T follicular helper cell (primary cell): ENCODE measurements around the gene ABCA13.

Source experiments
- DNase-seq: peaks from one replicate; pipeline ENCODE4 v3.0.0-alpha.2; 2020; ENCODE audit warnings: low read depth

ABCA13 gene

DNA sequence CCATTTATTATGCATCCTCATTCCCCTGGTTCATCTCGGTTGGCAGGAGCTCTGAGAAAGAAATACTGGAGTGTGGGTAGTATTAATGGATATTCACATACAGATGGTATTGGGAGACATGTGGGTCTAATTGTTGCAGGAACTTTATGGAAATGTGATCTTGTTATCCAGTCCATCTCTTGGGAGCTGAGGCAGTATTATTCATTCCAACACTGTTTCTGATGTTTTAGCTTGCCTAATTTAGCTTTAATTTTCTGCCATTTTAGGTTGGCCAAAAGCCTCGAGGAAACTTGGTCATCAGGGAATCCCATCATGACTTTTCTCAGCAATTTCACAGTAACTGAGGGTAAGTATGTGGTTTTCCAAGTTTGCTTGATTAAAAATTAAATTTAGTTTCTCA, 125.7 kb downstream of the ABCA13 start:
- DNase-seq = no peak

DNA sequence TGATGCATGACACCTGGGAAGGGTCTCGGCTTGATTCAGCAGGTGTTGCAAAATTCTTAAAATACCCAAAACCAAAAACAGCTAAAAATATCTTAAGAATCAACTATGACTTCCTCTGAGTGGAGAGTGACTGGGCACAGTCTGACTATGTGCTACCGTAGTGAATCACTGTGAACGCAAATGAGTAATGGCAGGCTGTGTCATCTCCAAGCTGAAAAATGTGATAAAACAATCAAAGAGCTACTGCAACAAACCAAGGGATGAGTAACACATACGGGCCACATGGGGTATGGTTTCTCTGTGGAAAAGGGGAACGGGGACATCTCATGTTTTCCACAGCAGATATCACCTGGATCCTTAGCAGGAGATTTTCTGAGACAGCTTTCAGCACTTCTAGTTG, 127.5 kb downstream of the ABCA13 start:
- no peak for DNase-seq

DNA sequence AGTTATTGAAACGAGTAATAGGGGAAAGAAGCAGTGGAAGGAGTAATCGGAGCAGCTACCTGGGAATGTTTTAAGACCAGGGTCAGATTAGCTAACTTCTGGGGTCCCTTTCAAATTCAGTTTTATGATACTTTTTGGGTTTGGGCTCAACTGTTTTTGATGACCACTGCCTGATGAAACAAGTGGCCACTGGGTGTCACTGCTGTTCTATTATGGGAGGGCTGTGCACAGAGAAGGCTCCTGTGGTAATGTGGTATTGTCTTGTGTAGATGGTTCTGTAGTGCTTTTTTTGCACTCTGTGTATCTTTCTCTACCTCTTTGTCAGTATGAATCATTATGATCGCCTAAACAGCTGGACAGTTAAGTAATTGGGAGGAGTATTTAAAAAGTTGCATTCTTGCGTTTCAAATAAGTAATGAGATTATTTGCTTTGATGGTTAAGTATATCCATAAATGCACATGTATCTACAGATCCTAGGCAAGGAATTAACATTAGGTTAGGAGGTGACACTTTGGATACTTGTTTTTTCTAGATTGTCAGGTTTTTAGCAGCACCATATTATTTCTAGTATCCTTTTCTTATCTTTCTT, 128.4 kb downstream of the ABCA13 start:
- DNase-seq = no peak

DNA sequence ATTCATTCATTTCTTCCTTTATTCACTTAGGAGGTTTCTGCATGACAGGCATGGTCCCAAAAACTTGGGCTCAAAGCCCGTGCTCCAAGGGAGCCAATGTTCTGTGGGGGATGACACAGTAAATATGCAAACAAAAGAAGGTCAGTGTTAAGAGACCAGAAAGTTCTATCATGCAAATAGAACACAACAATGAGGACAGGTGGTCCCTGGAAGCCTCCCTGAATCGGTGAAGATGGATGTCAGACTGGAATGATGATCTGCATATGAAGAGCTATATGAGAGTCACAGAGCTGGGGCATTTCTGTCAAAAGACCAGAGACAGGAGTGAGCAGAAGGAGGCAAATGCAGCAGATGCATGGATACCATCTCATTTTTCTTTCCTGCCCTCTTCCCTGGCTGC, 129.0 kb downstream of the ABCA13 start:
- DNase-seq = no peak

DNA sequence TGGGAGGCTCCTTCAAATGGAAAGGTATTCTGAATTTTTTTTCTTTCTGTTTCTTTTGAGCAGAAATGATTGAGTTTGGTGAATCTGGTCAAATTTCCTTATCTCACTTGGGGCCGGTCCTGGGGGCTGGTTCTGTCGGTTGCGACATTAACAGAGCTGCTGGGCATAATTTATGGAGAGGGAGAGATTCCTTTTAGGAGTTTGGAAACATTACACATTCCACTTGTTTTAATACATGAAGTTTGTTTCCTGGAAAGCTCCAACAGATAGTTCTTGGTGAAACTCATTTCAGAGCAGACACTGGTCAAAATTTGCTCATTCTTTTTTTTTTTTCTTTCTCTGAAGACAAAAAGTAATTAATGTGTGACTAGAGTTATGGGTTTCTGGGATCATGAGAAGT, 129.9 kb downstream of the ABCA13 start:
- no peak for DNase-seq

DNA sequence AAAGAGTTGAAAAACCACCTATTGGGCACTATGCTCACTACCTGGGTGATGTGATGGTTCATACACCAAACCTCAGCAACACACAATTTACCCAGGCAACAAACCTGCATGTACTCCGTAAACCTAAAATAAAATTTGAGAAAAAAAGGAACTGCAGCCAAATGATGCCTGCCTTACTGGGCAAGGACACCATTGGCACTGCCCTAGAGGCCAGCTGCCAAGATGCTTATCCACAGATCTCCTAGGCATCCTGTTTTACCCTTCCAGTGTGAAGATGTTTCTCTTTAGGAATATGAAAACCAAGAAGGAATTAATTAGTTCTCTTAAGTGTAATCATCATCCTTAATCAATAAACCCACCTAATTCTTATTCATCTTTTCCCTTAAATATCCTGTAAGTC, 133.4 kb downstream of the ABCA13 start:
- DNase-seq = no peak

DNA sequence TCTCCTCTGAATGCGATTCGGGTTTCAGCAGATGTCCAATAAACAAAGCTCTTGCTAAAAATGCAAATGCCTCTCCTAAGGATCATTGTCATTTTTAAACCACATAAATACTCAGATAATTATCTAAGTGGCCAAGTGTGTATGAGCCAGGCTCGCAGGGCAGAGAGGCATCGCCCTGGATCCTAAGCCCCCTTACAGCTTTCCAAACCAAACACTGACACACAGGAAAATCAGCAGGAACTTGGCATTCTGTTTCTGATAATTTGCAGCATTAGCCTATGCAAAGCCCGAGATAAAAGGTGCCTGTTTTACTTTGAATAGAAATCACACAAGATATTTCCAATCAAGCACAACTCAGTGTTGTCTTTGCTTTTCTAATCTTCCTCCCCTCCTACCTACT, 134.4 kb downstream of the ABCA13 start:
- DNase-seq = no peak

DNA sequence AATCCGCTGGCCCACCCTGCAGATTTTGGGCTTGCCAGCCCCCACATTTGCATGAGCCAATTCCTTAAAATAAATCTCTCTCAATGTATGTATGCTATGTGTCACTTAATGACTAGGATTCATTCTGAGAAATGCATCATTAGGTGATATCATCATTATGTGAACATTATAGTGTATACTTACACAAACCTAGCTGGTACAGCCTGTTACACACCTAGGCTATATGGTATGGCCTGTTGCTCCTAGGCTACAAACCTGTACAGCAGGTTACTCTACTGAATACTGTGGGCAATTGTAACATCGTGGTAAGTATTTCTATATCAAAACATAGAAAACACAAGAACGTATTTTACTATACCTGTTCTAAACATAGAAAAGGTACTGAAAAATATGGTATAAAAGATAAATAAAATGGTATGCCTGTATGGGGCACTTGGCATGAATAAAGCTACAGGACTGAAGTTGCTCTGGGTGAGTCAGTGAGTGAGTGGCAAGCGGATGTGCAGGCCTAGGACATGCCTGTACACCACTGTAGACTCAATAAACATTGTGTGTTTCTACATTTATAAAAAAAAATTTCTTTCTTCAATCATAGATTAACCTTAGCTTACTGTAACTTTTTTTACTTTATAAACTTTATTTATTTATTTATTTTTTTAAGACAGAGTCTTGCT, 135.9 kb downstream of the ABCA13 start:
- no peak for DNase-seq

DNA sequence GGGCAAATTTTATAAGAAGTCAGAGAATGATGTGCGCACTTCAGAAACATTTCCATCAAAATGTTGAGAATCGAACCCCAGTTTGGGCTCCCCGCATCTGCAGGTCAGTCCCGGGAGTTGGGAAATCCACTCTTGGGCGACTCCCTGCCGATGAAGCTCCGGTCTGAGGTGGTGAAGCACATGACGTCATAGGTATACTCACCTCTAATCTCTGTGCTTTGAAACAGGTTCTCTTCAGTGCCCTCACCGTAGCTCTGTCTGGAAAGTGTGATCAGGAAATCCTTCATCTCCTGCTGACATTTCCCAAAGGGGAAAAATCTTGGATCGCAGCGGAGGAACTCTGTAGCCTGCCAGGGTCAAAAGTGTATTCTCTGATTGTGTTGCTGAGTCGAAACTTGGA, 138.5 kb downstream of the ABCA13 start:
- DNase-seq = no peak

DNA sequence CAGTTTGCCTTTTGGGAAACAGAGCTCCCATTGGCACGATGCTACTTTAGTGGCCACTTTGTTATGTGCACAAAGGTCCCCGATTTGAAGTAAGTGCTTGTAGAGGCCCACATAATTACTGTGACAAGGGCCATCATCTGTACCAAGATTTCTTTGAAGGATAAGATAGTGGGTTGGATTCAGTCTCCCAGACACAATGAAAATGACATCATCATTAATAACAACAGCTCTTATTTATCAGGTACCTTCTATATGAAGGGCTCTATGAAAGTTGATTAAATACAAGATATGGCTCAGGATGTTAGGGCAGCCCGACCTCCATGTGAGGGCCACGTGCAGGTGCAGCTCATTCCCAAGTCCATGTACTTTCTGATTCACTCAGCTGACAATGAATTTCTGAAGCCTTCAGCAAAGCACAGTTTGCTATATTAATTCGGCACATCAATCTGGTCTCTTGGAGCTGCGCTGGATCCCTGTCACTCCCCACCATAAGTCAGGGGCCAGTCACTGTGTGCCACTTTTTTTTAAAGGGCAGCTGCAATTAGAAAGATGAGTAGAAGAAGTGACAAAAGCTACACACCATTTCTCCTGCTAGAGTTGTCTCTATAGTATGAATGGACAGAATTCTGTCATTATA, 140.3 kb downstream of the ABCA13 start:
- DNase-seq = no peak

DNA sequence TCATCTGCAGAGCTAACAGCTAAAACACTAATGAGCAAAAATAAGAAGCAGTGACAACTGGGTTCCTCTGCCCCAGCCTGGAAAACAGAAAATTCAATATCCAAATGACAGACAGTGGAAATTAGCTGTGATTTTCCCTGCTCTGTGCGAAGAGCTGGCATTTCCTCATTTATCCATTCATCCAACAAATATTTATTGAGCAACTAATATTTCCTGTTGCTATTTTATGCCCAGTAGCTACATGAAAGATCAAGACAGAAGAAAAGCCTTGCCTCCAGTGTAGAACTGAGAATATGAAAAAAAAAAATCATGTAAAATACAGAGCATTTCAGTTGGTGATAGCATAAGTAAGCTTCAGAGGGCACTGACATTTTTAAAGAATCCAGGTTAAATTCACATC, 140.9 kb downstream of the ABCA13 start:
- DNase-seq = no peak

DNA sequence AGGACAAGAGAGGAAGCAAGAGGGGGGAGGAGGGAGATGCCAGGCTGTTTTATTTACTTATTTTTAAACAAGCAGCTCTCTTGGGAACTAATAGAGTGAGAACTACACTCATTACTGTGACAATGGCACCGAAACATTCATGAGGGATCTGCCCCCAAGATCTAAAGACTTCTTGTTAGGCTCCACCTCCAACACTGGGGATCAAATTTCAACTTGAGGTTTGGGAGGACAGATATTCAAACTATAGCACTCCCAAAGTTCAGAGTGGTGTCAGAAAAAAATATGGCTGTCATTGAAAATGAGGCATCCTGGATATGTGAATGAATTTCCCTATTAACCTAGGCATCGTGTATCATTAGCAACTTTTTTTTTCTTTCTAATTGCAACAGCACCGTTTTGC, 145.5 kb downstream of the ABCA13 start:
- DNase-seq = no peak

DNA sequence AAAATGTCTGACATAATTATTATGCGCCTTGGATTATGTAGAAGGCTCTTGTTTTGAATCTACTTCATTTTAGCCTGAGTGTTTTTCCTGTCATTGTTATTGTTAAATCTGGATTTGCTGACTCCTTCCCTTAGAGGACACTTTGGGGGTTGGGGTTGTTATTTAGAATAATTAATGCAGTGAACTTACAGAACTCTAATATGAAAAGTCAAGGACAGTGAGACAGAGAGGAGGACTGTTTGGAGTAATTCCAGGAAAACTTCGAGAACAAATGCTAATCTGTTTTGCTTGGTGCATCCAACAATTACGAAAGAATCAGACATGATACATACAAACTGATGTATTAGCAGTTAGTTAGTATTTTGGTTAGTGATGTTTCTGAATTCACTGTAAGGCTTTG, 146.1 kb downstream of the ABCA13 start:
- DNase-seq = no peak

DNA sequence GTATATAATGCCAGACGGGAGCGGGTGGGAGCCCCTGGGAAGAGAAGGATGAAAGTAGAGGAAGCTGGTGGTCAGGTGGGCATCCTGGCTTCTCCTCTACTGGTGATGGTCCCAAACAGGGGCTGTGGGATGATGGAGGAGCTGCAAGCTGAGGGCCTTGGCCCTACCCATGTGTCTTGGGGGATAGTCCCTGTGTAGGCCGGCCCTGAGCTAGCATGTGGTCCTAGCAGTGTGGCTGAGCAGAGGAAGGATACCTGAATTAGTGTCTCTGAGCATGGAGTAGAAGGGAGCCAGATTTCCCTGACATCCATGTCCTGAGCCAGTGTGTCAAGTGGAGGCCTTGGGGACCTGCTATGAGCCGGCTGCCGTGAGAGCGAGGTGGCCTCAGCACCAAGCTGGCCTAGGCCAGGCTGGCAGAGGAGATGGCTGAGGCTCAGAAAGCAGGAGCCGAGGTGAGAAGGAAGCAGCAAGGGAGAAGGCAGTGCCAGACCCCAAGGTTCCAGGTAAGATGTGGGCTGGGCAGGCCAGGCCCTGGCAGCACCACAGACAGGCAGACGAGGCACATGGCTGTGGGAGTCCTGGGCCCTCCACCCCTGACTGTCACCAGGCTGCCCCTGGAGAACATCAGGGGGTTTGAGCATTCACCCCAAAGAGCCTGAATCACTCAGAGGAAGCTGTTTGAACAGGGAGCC, 150.2 kb downstream of the ABCA13 start:
- no peak for DNase-seq

DNA sequence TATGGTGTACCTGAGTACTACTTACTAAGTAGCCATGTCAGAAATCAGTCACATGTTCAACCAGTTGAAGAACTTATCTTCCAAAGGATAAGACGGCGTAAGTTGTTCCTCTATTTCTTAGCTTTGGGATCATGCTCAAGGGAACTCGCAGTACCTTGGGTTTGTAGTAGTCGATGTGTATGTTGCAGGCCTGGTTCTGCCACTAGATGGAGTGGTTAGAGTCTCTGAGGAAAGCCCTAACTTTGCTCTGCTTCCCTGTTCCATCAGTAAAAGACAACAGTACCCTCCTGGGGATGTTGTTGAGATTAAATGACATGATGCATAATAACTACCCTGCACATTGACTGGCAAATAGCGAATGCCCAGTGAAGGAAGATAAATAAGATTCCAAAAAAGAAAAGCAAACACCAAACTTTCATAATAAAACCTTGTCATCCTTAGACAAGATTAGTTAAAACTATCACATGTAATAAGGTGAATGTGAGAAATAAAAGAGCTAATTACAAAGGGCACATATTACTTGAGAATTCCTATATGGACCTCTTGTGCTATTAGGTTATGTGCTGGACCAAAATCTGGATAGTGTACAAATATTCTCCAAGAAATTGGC, 165.9 kb downstream of the ABCA13 start:
- DNase-seq = no peak

DNA sequence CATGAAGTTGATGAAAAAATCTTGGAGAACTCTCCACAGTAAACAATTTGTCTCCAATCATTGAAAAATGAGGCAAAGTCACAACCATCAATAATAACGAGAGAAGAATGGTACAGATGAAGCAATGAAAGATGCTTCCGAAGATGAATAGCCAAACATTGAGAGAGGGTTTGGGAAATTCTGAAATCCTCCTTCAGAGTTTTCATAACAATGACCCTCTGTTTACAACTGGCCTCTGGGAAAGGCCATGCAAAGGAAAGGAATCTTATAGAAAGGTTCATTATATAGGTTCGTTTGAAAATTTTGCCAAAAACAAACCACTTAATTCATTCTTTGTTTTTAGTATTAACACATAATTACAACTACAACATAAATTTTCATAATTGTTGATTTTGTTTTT, 166.5 kb downstream of the ABCA13 start:
- no peak for DNase-seq

DNA sequence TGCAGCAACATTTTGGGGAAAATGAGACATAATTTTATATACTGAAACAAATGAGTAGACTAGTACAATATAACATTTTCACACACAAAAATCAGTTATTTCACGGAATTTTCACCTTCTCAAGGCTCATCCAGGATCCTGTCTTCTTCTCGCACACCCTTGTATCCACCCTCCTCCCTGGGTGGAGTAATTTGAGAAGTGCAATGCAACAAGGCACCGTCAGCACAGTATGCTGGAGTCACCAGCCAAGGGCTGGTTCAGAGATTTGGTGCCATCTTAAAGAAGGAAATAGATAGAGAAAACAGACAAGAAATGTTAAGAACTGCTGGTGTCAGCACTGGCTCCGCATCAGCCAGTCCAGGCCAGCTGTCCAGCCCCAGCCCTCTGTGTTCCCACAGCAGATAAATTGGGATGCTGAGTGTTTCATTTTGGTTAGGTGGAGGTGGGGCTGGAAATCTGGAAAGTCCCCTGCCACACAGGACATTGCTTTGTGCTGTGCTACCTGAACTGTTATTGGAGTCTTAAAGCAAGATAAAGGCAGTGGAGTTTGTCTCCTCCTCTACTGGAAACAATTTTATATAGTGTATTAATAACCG, 176.1 kb downstream of the ABCA13 start:
- DNase-seq = no peak

DNA sequence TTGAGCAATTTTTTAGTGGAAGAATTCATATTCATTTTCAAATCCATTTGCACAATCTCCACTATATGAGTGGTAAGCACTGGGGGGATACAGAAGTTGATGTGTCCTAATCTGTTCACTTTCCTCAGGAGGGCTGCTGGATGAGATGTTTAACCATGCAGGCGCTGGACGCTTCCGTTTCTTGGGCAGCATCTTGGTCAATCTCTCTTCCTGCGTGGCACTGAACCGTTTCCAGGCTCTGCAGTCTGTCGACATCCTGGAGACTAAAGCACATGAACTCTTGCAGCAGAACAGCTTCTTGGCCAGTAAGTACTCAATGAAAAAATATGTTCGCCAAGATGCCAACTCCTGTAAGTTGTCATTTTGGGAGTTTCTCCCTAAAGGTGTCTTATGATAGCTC, 179.3 kb downstream of the ABCA13 start:
- DNase-seq = no peak

DNA sequence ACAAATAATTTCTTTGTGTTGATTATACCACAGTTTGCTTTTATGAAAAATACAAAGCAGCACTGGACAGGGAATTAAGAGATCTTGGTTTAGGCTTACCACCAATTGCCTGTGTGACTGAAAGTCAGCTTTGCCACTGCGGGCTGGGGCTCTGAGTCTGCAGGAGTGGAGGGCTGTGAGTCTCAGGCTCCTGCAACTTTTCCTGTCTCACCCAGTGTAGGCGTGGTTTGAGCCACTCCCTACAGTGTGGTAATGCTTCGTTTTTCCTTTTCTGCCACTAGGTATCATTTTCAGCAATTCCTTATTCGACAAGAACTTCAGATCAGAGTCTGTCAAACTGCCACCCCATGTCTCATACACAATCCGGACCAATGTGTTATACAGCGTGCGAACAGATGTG, 180.6 kb downstream of the ABCA13 start:
- no peak for DNase-seq

DNA sequence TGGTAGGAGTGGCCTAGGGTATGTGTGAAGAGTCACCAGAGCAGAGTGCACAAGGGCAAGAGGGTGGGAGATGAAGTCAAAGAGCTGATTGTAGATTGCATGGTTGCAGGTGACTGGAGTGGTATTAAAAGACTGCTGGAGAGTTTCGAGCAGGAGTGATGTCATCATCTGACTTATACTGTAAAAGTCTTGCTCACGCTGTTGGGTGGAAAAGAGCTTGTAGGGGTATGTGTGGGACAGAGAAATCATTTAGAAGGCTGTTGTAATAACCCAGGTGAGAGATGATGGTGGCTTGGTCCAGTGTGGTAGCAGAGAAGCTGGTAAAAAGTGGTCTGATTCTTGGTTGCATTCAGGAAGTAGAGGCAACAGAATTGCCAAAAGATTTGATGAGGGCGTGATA, 184.1 kb downstream of the ABCA13 start:
- DNase-seq = no peak

DNA sequence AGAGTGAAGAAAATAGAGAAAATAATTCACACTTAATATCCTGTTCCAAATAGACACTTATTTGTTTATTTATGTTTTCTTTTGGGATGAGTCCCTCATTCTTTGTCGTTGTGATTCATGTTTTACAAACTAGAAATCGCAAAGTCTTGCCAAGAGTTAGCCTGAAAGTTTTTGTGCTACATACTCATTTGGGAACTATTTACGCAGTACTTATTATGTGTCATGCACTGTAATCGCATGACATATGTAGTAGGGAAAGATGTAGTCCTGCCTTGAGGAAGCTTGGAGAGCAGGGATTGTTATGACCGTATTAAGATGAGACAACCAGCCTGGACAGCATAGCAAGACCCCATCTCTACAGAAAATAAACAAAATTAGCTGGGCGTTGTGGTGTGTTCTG, 189.3 kb downstream of the ABCA13 start:
- no peak for DNase-seq

DNA sequence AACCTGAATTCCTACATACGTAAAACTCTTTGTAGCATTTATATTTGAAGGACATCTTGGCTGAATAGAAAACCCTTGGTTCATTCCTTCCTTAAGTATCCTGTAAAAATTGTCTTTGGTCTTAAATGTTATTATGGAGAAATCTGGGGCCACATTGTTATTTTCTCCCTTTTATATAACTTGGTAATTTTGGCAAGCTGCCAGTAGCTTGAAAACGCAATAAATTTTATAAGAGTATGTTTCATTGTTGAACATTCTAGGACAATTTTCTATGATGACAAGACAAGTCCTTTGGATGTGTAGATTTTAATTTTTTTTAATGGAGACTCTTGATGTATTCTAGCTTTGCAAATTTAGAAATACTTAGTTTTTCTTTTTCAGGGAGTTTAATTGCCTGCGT, 191.9 kb downstream of the ABCA13 start:
- DNase-seq = no peak
